Endothelial cell of umbilical vein (primary cell): Measurements from ENCODE around the gene PFDN1. TPM values are rescaled to one million over a fixed set of nuclear protein-coding genes. Genes with fewer than 3 reads are reported as not detected.

Experiments used
- BruUV-seq: library from RNA; stranded (reverse); fragments of 400-500 nt; replicated peaks from 2 replicates; lab custom pipeline; 2021; lab: Mats Ljungman, UMichigan
- CTCF ChIA-PET: fragments of 300-600, 350-600 bp; sonication (Branson Sonifier 250); formaldehyde crosslinking; loops from one replicate; lab custom pipeline; 2021; ENCODE audit warnings: antibody characterized with exemption, inconsistent platforms; lab: Charles Lee
- POLR2A ChIA-PET: fragments of 300-600, 350-600 bp; sonication (Branson Sonifier 250); formaldehyde crosslinking; loops from one replicate; lab custom pipeline; 2021; ENCODE audit warnings: antibody characterized with exemption, inconsistent platforms; lab: Charles Lee
- DNase-seq: peaks from one replicate; pipeline ENCODE4 v3.0.0-alpha.2; 2011; ENCODE audit warnings: low read depth, low spot score
- FAIRE-seq: peaks from 2 replicates; lab custom pipeline; 2011; peaks lifted over from hg19 to GRCh38; lab: Jason Lieb, UNC
- H2AFZ ChIP-seq: 2 replicates; pipeline ENCODE4 v1.6.0; 2012; ENCODE audit warnings: low read depth, low read length, control low read depth, inconsistent platforms
- H3K27ac ChIP-seq: 2 replicates; pipeline ENCODE4 v1.5.1; 2011; ENCODE audit warnings: low read depth, mild to moderate bottlenecking, control low read depth, low read length, moderate library complexity; ENCODE audit not compliant: insufficient read depth
- H3K27me3 ChIP-seq, 2 experiments: 2 replicates each; pipeline versions ENCODE4 v1.6.0 to v1.6.1; 2011; ENCODE audit warnings: low read length in 2 of 2, mixed read lengths in 1 of 2; ENCODE audit not compliant: control insufficient read depth in 2 of 2, insufficient read depth in 2 of 2
- H3K36me3 ChIP-seq, 2 experiments: 2 replicates in 1 of 2; 3 replicates in 1 of 2; pipeline ENCODE4 v1.5.1; 2011; ENCODE audit warnings: low read length in 2 of 2, mild to moderate bottlenecking in 1 of 2, moderate library complexity in 1 of 2; ENCODE audit not compliant: control insufficient read depth in 2 of 2, insufficient read depth in 2 of 2; ENCODE audit errors: extremely low read depth in 1 of 2
- H3K4me1 ChIP-seq: 3 replicates; pipeline ENCODE4 v1.5.1; 2011; ENCODE audit warnings: mild to moderate bottlenecking, low read length; ENCODE audit not compliant: control insufficient read depth, insufficient read depth; ENCODE audit errors: extremely low read depth
- H3K4me2 ChIP-seq: 2 replicates; pipeline ENCODE4 v1.6.1; 2011; ENCODE audit warnings: low read length, control low read depth, mixed read lengths; ENCODE audit not compliant: insufficient read depth
- H3K4me3 ChIP-seq, 3 experiments: fragments of 200-600 bp in 1 of 3; sonication (generic), shearing (Covaris generic) in 1 of 3; replicated peaks in 1 of 3; 2 replicates each; pipeline ENCODE4 v1.5.1; 2011 to 2016; ENCODE audit warnings: control low read depth in 3 of 3, low read length in 3 of 3, mild to moderate bottlenecking in 2 of 3, inconsistent platforms in 1 of 3, low read depth in 1 of 3, moderate library complexity in 1 of 3; ENCODE audit not compliant: insufficient read depth in 1 of 3
- H3K79me2 ChIP-seq: 2 replicates; pipeline ENCODE4 v1.6.0; 2012; ENCODE audit warnings: low read length, inconsistent platforms; ENCODE audit not compliant: control insufficient read depth, insufficient read depth
- H3K9ac ChIP-seq: replicated peaks from 2 replicates; pipeline ENCODE3; 2011; ENCODE audit warnings: low read length, control low read depth; ENCODE audit not compliant: insufficient read depth; ENCODE audit errors: extremely low read depth
- H3K9me1 ChIP-seq: replicated peaks from 3 replicates; pipeline ENCODE4 v1.6.0; 2011; ENCODE audit warnings: mild to moderate bottlenecking, low read length; ENCODE audit not compliant: control insufficient read depth, insufficient read depth; ENCODE audit errors: extremely low read depth
- H3K9me3 ChIP-seq: replicated peaks from 2 replicates; pipeline ENCODE4 v1.5.1; 2012; ENCODE audit warnings: low read length, inconsistent platforms; ENCODE audit not compliant: control insufficient read depth, insufficient read depth
- H4K20me1 ChIP-seq: replicated peaks from 2 replicates; pipeline ENCODE3; 2011; ENCODE audit warnings: mild to moderate bottlenecking, low read length; ENCODE audit not compliant: control insufficient read depth, insufficient read depth; ENCODE audit errors: extremely low read depth
- EZH2 ChIP-seq: IDR thresholded peaks from 2 replicates; pipeline ENCODE4 v1.6.1; 2012; ENCODE audit warnings: borderline replicate concordance, low read depth, mild to moderate bottlenecking, moderate library complexity, low read length, inconsistent platforms; ENCODE audit not compliant: severe bottlenecking
- FOS ChIP-seq: IDR thresholded peaks from 2 replicates; pipeline ENCODE4 v1.6.1; 2011; ENCODE audit warnings: mild to moderate bottlenecking, low read length, moderate library complexity, borderline replicate concordance; ENCODE audit not compliant: insufficient read depth
- GATA2 ChIP-seq: IDR thresholded peaks from 2 replicates; pipeline ENCODE4 v1.7.0; 2011; ENCODE audit warnings: low read depth, mild to moderate bottlenecking, moderate library complexity, mixed read lengths, low read length; ENCODE audit not compliant: insufficient read length, insufficient read depth
- JUN ChIP-seq: IDR thresholded peaks from 2 replicates; pipeline ENCODE4 v1.6.1; 2011; ENCODE audit warnings: borderline replicate concordance, low read depth; ENCODE audit not compliant: insufficient read length, insufficient read depth
- MYC ChIP-seq: IDR thresholded peaks from one replicate; pipeline ENCODE4 v1.6.1; 2011; ENCODE audit warnings: mild to moderate bottlenecking, low read depth, low read length
- POLR2A ChIP-seq: IDR thresholded peaks from 2 replicates; pipeline ENCODE4 v1.6.1; 2012; ENCODE audit warnings: low read depth, mild to moderate bottlenecking, control low read depth, low read length
- POLR2AphosphoS5 ChIP-seq: IDR thresholded peaks from 2 replicates; pipeline ENCODE4 v1.6.1; 2012; ENCODE audit warnings: low read depth, mild to moderate bottlenecking, control low read depth, low read length, moderate library complexity; ENCODE audit not compliant: insufficient read depth
- dilution Hi-C: fragments of 300-500 bp; cut with MboI; formaldehyde crosslinking; loops from one replicate; pipeline ENCODE4 v1.15.0; 2019; ENCODE audit warnings: low sequenced_read_pairs; ENCODE audit not compliant: extremely low pct_ligation_motif_present
- intact Hi-C: fragments of 100-400 bp; cut with micrococcal nuclease; formaldehyde crosslinking; loops from one replicate; pipeline ENCODE4 v1.10.0; 2022
- polyA plus RNA-seq, 4 experiments: library from polyadenylated mRNA; depleted of rRNA in 3 of 4; stranded (reverse) in 3 of 4; unstranded in 1 of 4; fragments of >200 nt; gene quantifications; 2 replicates each; pipeline versions ENCODE4 v1.2.1 to v1.2.3, GENCODE V29; 2011 to 2012; ENCODE audit warnings: missing spikeins in 1 of 4
- total RNA-seq: library from RNA; stranded (reverse); gene quantifications from 2 replicates; pipeline ENCODE4 v1.2.3, GENCODE V29; 2021
- TF ChIP-seq, protein P1 (sequence below), 2 donors: IDR thresholded peaks; 1 replicate in 1 of 2; 2 replicates in 1 of 2; pipeline ENCODE4 v1.5.1; 2011; ENCODE audit warnings: low read length in 2 of 2, mild to moderate bottlenecking in 2 of 2, moderate library complexity in 2 of 2, control low read depth in 1 of 2, inconsistent platforms in 1 of 2, low read depth in 1 of 2; ENCODE audit not compliant: insufficient read depth in 1 of 2; ENCODE audit errors: extremely low read depth in 1 of 2
- TF ChIP-seq, protein P2 (sequence below): IDR thresholded peaks from 2 replicates; pipeline ENCODE4 v1.6.1; 2011; ENCODE audit not compliant: insufficient read depth, insufficient read length

Gene PFDN1
- total and polyA plus RNA-seq, 2 donors (not counting 3 experiments of a cell fraction or from before 2014, with no cell fraction given): 107 to 158 TPM

DNA sequence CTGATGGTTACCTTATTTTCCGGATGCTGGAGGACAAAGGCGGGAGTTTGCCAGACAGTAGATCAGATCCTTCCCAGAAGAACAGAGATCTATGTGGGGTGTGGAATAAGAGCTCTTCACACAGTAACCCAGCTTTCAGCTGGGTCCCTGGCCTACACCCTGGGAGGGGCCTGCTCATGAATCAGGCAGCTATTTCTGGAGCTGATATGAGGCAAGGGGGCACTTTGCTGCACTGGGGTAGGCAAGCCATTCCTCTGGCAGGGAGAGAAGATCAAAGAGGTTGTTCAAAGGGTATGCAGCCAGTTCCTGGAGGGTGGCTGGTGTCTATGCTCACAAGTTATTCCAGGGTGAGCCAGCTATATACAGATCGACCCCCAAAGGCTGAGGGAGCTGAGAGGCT, 79.3 kb downstream of the PFDN1 start:
- CTCF ChIA-PET: interaction anchor here (0.8 to 1.4 kb wide), 3 partner anchors 16 to 149 kb away, joined by 3 to 5 read pairs (median 3); no protein-coding TSS in a partner anchor
- no peak overlapping the region for H3K27ac ChIP-seq
- H3K9me1 ChIP-seq: no peaks in the 10 kb centered on the region
- H3K9ac ChIP-seq: no peak overlapping the region
- POLR2A ChIA-PET: no interaction called here
- H3K4me2 ChIP-seq: no peak overlapping the region
- no peak for DNase-seq
- H3K79me2 ChIP-seq: no peaks in the 10 kb centered on the region
- no peak for FAIRE-seq
- BruUV-seq: no TSS peak
- dilution Hi-C loops: no loop called here
- no peaks in the 10 kb centered on the region for H3K27me3 ChIP-seq
- no peaks in the 10 kb centered on the region for H3K36me3 ChIP-seq
- peaks cover 6% of the 10 kb centered on the region for H3K4me1 ChIP-seq
- H2AFZ ChIP-seq: no peak overlapping the region
- intact Hi-C loops: no loop called here
- H3K9me3 ChIP-seq: no peaks in the 10 kb centered on the region
- TF ChIP-seq EZH2: no peak
- TF ChIP-seq, protein P1, sequence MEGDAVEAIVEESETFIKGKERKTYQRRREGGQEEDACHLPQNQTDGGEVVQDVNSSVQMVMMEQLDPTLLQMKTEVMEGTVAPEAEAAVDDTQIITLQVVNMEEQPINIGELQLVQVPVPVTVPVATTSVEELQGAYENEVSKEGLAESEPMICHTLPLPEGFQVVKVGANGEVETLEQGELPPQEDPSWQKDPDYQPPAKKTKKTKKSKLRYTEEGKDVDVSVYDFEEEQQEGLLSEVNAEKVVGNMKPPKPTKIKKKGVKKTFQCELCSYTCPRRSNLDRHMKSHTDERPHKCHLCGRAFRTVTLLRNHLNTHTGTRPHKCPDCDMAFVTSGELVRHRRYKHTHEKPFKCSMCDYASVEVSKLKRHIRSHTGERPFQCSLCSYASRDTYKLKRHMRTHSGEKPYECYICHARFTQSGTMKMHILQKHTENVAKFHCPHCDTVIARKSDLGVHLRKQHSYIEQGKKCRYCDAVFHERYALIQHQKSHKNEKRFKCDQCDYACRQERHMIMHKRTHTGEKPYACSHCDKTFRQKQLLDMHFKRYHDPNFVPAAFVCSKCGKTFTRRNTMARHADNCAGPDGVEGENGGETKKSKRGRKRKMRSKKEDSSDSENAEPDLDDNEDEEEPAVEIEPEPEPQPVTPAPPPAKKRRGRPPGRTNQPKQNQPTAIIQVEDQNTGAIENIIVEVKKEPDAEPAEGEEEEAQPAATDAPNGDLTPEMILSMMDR (IDR thresholded peaks at IDR 0.05; ENCODE audit: extremely low read depth in 1 of 2, insufficient read depth in 1 of 2, low read depth in 1 of 2, low read length in 2 of 2): no peak
- TF ChIP-seq POLR2A: no peak
- no peak for TF ChIP-seq JUN
- TF ChIP-seq POLR2AphosphoS5: no peak
- TF ChIP-seq, protein P2, sequence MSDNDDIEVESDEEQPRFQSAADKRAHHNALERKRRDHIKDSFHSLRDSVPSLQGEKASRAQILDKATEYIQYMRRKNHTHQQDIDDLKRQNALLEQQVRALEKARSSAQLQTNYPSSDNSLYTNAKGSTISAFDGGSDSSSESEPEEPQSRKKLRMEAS: no peak
- TF ChIP-seq FOS: no peak
- no peak for TF ChIP-seq GATA2
- TF ChIP-seq MYC: no peak
- H3K4me3 ChIP-seq: no peak overlapping the region
- no peaks in the 10 kb centered on the region for H4K20me1 ChIP-seq
